HG03103 (cell line): Measurements from ENCODE around the gene GMCL2.
"Not testable (repeated sequence)": the region's sequence is repeated elsewhere in the genome, so short reads cannot be mapped to it uniquely, and the experiment has no call there.

Source experiments
- ATAC-seq: cut with Tn5 transposase; IDR thresholded peaks from one replicate; pipeline ENCODE4 v1.9.1; 2021; ENCODE audit warnings: low read depth; ENCODE audit not compliant: unreplicated experiment

The GMCL2 gene

DNA sequence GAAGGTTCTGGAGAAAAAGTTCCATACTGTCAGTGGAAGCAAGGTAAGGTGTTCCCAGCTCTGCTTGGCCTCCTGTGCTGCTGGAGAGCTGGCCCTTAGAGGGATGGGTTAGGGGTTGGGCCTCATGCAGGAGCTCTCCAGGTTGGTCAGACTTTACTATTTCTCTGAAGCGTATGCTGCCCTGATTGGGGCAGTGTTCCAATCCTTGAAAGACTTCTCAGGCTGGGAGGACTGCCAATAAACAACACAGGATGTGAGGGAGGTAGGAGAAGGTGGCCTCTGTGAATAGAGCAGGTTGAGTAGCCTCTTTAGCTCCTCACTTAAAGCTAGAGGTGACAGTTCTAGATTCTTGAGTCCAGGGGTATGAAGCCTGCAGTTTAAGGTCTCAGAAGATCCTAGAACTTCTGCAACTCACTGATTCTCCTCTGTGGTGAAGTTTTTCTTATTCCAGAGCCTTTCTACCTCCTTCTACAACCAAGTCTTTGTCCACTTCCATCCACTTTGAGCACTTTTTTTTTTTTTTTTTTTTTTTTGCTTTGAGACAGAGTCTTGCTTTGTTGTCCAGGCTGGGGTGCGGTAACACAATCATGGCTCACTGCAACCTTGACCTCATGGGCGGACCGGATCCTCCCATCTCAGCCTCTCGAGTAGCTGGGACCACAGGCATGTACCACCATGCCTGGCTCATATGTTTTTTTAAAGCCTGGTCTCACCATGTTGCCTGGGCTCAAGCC lies 20.2 kb upstream of the GMCL2 start:
- no peak for ATAC-seq

DNA sequence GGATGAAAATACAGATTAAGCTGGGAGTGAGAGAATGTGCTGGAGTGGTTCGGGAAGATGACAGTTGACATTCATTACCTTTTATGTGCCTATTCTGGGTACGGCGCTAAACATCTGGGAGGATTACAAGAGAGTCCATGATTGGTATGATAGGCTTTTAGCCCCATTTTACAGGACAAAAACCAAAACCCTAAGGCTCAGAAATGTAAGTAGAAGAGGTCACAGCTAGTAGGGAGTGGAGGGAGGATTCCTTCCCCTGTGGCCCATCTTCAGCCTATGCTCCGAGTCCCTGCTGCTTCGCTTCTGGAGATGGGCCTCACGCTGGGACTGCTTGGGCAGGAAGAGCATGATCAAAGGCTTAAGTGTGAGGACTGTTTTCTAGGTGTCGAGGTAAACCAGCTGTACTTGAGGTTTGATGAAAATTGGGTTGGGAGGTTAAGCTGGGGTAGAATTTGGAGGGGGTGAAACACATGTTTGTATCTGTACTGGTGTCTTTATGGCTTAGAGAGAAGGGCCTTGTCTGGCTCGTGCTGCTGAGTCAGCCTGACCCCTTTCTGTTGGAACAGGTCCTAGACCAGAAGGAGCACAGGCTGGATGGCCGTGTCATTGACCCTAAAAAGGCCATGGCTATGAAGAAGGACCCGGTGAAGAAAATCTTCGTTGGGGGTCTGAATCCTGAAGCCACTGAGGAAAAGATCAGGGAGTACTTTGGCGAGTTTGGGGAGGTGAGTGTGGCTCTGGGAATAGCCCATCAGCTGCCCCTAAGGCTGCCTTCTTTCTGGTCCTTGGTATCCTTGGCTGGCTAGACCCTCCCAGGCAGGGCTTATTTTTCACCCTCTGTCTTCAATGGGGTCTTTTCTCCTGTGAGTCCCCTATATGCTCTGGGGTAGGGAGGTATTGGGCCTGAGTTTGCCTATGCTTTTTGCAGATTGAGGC lies 19.3 kb upstream of the GMCL2 start:
- no peak for ATAC-seq

DNA sequence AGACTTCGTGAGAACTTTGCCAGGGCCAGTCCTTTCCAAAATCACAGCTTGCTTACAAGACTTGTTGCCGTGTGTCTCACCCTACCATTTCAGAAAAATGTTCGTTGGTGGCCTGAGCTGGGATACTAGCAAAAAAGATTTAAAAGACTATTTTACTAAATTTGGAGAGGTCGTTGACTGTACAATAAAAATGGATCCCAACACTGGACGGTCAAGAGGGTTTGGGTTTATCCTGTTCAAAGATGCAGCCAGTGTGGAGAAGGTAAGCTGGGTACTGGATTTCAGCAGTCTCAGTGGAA lies 18.5 kb upstream of the GMCL2 start:
- ATAC-seq: no peak

DNA sequence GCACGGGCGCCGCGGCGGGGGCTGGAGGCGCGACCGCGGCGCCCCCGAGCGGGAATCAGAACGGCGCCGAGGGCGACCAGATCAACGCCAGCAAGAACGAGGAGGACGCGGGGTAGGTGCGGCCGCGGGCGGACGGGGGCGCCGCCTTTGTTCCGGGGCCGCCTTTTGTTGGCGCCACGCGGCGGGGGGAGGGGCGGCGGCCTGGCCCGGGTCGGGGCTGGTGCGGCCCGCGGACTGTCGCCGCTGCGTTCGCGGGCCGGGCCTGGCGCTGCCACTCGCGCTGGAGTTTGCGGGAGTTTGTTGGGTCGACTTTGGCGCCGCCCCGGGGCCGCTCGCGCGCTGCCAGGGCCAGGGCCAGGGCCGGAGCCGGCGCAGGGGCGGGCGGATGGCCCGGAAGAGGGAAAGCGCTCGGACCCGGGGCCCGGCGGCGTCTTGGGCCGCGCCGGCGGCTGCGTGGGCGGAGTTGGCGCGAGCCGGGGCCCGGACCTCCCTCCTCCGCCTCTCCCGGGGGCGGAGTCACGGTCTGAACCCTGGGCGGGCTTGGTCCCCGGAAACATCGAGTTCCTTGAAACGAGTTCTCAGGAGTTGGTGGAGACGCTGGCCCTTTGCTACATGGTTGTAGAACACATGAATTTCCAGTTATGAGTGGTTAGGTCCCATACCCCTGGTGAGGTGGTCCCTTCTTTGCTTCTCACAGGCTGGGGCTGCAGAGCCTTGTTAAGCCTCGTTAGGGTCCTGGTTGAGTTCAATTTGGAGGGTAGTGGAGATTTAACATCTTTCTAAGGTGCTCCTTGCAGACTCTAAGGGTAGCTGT lies 18.0 kb upstream of the GMCL2 start:
- peak; percentile 48 for ATAC-seq

DNA sequence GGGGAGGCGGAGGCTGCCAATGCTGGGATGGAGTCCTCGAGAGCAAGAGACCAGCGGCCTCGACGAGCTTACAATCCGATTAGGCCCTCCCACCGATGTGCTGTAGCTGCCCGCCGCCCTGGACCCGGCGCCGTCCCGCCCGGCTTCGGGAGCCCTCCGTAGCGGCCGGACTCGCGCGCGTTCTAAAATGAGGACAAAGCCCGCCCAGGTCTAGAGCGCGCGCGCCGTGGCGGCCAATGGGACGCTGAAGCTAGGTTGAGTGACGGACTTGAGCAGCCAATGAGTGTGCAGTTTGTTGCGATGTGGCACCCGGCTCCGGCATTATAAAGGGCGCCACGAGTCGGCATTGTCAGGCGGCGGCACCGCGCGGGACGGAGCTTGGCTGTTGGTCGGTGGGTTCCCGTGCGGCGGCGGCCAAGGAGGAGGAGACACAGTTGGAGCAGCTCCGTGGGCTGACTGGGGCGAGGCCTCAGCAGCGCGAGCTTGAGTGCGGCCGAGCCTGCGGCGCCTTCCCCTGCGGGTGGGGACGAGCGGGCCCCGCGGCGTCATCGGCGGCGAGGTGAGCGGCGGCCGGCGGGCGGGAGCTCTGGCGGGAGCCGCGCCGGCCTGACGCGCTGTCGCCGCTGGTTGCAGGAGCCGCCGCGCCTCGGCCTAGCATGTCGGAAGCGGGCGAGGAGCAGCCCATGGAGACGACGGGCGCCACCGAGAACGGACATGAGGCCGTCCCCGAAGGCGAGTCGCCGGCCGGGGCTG lies 17.2 kb upstream of the GMCL2 start, which contains the start of gene HNRNPAB:
Gene HNRNPAB (plus strand): TSS at position 352 of the 753 bp plus-strand sequence. CDS start 305 bp downstream, at position 657.
- peak; percentile 76 for ATAC-seq

DNA sequence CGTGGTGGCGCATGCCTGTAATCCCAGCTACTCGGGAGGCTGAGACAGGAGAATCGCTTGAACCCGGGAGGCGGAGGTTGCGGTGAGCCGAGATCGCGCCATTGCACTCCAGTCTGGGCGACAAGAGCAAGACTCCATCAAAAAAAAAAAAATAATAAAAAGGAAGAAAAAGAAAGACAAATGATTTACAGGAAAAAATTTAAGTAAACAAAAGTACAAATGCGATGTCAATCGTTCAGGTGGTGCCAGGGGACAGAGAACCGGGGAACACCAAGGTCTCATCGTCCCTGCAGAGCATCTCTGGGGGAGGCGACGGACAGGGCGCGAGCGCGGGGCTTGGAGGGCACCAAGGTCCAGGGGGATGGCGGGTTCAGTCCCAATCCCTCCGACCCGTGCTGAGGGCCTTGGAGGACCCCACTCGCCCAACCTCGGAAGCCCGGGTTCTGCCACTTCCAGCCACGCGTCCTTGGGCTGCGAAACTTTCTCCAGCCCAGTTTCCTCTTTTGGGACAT lies 16.6 kb upstream of the GMCL2 start:
- no peak for ATAC-seq

DNA sequence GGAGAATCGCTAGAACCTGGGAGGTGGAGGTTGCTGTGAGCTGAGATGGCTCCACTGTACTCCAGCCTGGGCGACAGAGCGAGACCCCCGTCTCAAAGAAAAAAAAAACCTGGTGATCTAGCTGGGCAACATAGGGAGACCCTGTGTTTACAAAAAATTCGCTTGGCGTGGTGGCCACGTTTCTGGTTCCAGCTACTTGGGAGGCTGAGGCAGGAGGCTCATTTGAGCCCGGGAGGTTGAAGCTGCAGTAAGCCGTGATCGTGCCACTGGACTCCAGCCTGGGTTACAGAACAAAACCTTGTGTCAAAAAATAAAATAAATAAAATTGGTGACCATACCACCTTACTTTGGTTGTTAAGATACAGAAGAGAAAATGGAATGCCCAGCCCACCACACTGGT lies 15.4 kb upstream of the GMCL2 start:
- no peak for ATAC-seq

DNA sequence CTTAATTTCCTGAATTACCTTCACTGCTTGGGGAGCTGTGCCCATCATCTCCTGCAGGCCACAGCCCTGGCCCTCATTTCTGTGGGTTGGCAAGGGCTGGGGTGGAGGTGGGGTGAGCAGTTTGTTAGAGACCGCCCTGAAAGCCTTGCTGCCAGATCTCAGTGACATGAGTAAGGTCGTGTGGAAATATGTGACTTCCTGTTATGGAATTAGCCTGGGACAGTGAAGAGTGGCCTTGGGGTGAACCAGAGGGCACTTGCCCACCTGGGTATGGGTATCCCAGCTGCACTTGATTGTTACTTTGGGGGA lies 14.7 kb upstream of the GMCL2 start:
- ATAC-seq: no peak

DNA sequence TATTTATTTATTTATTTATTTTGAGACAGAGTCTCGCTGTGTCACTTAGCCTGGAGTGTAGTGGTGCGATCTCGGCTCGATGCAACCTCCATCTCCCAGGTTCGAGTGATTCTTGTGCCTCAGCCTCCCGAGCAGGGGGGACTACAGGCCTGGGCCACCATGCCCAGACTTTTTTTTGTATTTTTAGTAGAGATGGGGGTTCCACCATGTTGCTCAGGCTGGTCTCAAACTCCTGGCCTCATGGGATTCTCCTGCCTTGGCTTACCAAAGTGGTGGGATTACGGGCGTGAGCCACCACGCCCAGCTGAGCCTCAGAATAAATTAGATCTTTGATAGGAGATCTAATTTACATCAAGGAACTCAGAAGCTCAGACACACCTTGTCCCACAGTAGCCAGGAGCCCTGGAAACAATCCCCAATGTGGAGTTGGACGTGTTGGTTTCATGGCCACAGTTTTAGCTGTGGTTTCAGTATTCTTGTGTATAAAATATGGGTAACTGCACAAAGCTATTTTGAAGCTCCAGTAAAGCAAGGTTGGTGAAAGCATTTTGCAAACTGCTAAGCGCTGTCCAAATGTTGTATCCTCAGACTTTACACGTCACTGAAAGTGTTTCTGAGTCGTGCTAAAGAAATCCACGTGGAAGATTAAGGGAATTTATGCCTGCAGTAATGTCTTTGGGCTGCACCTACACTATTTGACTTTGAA lies 14.2 kb upstream of the GMCL2 start:
- ATAC-seq: no peak

DNA sequence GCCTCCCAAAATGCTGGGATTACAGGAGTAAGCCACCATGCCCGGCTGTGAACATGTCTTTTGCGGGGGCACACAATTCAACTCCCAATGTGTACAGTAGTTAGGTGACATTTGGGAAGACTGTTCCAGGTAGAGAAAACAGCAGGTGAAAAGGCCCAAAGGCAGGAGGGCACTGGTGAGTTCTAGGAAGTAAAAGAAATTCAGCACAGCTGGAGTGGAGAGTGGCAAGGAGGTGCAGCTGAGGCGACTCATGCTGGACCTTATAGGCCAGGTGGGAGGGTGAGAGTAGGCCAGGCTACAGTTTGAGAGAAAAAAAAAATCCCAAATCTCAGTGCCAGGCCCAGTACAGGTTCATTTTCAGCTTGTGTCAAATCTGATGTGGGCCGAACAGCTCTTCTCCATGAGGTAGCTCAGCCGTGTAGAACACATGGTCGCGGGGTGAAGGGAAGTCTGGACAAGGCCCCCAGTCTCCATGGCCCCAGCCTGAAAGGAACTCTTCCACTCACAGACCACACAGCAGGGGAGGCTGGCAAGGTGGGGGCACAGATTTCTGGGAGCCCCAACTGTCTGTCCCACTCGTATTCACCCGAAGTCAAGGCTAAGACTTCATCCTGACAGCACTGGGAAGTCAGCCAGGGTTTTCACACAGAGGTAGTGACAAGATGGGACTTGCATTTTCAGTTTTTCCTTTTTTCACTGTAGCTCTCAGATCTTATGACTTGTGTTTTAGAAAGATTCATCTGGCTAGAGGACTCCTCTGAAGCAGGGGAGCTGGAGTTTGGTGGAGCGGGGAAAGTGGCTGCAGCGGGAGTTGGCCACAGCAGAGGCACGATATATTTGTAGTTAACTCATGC lies 12.6 kb upstream of the GMCL2 start:
- ATAC-seq: no peak

DNA sequence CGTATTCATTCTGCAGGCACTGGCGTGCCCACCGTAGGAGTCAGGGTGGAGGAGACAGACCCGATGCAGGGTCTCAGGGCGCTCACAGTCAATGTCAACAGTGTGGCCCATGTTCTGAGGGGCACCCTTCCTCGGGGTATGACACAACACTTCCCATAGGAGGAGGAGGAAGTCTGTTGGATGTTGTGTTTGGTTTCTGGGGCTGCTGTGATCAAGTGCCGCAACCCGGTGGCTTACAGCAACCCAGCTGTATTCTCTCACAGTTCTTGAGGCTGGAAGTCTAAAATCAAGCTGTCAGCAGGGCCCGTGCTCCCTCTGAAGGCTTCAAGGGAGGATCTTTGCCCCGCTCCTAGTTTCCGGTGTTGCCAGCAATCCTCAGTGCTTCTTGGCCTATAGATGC lies 11.5 kb upstream of the GMCL2 start:
- no peak for ATAC-seq

DNA sequence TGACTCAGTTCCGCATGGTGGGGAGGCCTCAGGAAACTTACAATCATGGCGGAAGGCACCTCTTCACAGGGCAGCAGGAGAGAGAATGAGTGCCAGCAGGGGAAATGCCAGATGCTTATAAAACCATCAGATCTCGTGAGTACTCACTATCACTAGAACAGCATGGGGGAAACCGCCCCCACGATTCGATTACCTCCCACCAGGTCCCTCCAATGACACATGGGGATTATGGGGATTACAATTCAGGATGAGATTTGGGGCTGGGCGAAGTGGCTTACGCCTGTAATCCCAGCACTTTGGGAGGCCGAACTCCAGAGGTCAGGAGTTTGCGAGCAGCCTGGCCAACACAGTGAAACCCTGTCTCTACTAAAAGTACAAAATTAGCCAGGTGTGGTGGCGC lies 11.0 kb upstream of the GMCL2 start:
- not testable (repeated sequence) for ATAC-seq

DNA sequence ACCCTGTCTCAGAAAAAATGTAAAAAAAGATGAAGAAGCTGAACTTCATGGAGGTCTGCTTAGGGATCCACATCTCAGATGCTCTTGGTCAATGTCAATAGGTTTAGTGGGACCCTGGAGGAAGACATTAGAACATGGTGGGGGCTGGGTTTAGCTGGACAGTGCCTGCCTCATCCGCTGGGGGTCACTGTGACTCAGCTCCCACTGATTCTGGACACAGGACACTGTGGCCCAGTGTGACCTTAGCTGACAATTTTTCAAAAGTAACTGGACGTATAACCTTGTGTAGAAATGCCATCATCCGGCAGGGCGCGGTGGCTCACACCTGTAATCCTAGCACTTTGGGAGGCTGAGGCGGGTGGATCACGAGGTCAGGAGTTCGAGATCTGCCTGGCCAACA lies 9.8 kb upstream of the GMCL2 start:
- no peak for ATAC-seq

DNA sequence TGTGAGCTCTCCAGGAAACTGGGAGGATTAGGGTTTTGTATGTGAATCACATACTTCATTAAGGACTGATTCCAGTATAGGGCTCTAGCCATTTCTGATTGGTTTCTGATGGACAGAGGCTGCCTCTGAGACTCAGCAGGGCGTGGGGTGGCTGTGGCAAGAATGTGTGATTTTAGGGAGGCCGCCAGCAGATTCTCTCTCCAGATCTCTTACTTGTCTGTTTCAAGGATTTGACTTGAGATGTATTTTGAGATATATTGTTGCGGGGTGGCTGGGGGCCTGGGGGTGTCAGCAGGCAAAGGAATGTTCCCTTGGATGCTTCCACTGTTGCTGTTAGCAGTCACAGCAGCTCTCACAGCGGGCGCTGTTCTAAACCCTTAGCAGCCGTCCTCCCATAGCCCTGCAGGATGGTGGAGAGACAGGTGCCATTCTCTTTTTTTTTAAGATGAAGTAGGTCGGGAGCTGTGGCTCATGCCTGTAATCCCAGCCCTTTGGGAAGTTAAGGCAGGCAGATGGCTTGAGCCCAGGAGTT lies 9.2 kb upstream of the GMCL2 start:
- ATAC-seq: no peak

DNA sequence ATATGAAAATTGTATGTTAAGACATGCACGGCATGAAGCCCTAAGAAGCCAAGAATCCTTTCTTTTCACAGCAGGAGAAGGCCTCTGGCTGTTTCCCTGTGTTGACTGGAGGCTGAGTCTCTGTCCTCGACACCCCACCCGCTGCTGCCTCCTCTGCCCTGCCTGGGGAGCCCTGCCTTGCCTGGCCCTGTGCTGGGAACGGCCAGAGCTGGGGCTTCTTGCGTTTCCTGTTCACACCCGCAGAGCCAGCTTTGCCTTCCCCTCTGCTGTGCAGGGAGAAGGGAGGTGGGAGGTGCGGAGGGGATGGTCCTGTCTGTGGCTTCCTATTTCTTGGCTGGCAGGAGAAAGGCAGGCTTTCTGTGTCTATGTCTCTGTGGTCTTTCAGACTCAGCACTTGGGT lies 6.9 kb upstream of the GMCL2 start:
- ATAC-seq: no peak

DNA sequence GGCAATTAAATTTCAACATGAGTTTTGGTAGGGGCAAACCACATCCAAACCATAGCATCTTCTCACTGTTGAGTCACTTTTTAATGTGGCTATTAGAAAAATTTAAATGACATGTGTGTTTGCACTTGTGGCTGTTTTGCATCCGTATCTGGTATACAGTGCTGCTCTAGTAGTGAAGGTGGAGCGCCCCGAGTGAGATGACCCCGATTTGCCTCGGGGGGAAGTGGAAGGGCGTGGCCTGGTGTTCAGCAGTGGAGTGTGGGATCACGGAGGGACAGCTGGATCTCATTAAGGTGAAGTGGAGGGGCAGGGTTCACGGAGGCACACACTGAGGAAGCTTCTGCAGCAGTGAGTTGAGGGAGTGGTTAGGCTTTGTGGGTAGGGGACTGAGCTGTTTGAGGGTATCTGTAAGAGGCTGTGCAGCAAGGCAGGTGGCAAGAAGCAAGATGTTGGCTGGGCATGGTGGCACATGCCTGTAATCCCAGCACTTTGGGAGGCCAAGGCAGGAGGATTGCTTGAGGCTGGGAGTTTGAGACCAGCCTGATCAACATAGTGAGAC lies 6.2 kb upstream of the GMCL2 start:
- no peak for ATAC-seq

DNA sequence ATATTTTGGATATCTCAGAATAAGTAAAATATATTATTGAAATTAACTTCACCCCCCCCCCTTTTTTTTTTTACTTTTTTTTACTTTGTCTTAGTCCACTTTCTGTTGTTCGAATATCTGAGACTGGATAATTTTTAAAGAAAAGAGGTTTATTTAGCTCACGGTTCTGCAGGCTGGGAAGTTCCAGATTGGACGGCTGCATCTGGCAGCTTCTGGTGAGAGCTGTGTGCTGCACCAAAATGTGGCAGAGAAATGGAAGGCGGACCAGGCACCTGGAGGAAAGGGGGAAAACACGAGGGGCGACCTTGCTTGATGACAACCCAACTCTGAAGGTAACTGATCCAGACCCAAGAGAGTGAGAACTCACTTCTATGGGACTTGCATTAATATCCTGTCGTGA lies 5.6 kb upstream of the GMCL2 start:
- no peak for ATAC-seq

DNA sequence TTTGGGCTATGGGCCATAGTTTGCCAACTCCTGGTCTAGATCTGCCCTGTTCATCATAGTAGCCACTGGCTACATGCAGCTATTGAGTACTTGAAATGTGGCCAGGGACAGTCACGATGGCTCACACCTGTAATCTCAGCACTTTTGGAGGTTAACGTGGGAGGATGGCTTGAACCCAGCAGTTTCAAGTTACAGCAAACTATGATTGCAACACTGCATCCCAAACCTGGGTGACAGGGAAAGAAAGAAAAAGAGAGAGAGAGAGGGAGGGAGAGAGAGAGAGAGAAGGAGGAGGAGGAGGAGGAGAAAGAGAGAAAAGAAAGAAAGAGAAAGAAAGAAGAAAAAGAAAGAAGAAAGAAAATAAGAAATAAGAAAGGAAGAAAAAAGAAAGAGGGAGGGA lies 5.1 kb upstream of the GMCL2 start:
- no peak for ATAC-seq
